SJCRH30 (cell line): Measurements from ENCODE around the gene MELK. TPM values are rescaled to one million over a fixed set of nuclear protein-coding genes. Genes with fewer than 3 reads are reported as not detected.
A peak's percentile ranks its signal among the peaks of the same experiment; 100 is the strongest.

Source experiments
- DNase-seq, 2 experiments: peaks; one replicate each; pipeline ENCODE4 v3.0.0-alpha.2; 2015 to 2020
- H3K27ac ChIP-seq: fragments of 250-450 bp; sonication (Bioruptor Pico); 2 replicates; pipeline ENCODE4 v1.5.1; 2020; ENCODE audit warnings: mild to moderate bottlenecking, moderate library complexity
- H3K27me3 ChIP-seq: fragments of 250-450 bp; sonication (Bioruptor Pico); 2 replicates; pipeline ENCODE4 v1.5.1; 2020; ENCODE audit warnings: mild to moderate bottlenecking, moderate library complexity
- H3K36me3 ChIP-seq: fragments of 250-450 bp; sonication (Bioruptor Pico); 2 replicates; pipeline ENCODE4 v1.5.1; 2020; ENCODE audit warnings: mild to moderate bottlenecking, moderate library complexity
- H3K4me1 ChIP-seq: fragments of 250-450 bp; sonication (Bioruptor Pico); 2 replicates; pipeline ENCODE4 v1.5.1; 2020; ENCODE audit warnings: mild to moderate bottlenecking, moderate library complexity
- H3K4me3 ChIP-seq: fragments of 250-450 bp; sonication (Bioruptor Pico); 2 replicates; pipeline ENCODE4 v1.5.1; 2020; ENCODE audit warnings: mild to moderate bottlenecking, moderate library complexity
- H3K9me3 ChIP-seq: fragments of 250-450 bp; sonication (Bioruptor Pico); replicated peaks from 2 replicates; pipeline ENCODE4 v1.5.1; 2020; ENCODE audit warnings: mild to moderate bottlenecking, moderate library complexity
- total RNA-seq: library from RNA; depleted of rRNA; stranded (reverse); fragments of >200 nt; shearing (Covaris generic); gene quantifications from 2 replicates; pipeline ENCODE4 v1.2.3, GENCODE V29; 2014

The MELK gene
- total RNA-seq, 1 experiment from 2014 or later, result 94.3 TPM

- no peak for DNase-seq
- Histone ChIP-seq H3K27ac (no peak overlapping the region), H3K36me3 (peaks cover 69% of the 10 kb centered on the region), H3K4me3 (no peak overlapping the region), H3K9me3 (no peaks in the 10 kb centered on the region), H3K27me3 (no peaks in the 10 kb centered on the region), H3K4me1 (no peaks in the 10 kb centered on the region)
These were observed 36.6 kb downstream of the MELK start for GRCh38 chr9:36609306-36609705.

- Histone ChIP-seq H3K27ac (no peak overlapping the region), H3K4me3 (no peak overlapping the region), H3K36me3 (peaks cover 22% of the 10 kb centered on the region), H3K27me3 (no peaks in the 10 kb centered on the region), H3K9me3 (no peaks in the 10 kb centered on the region), H3K4me1 (no peaks in the 10 kb centered on the region)
- no peak for DNase-seq
These were observed 49.4 kb downstream of the MELK start for GRCh38 chr9:36622121-36622520.

GRCh38 chr9:36623280-36623679 lies 50.6 kb downstream of the MELK start:
- Histone ChIP-seq H3K36me3 (peaks cover 27% of the 10 kb centered on the region), H3K4me1 (no peaks in the 10 kb centered on the region), H3K9me3 (no peaks in the 10 kb centered on the region), H3K4me3 (no peak overlapping the region), H3K27me3 (no peaks in the 10 kb centered on the region), H3K27ac (no peak overlapping the region)
- DNase-seq, result no peak

- H3K4me3 ChIP-seq, result no peak overlapping the region
- no peaks in the 10 kb centered on the region for H3K9me3 ChIP-seq
- H3K27me3 ChIP-seq, result no peaks in the 10 kb centered on the region
- peaks cover 25% of the 10 kb centered on the region for H3K36me3 ChIP-seq
- H3K4me1 ChIP-seq, result no peaks in the 10 kb centered on the region
- DNase-seq, result no peak
- H3K27ac ChIP-seq, result no peak overlapping the region
These were observed 52.4 kb downstream of the MELK start for GRCh38 chr9:36625006-36625615.

GRCh38 chr9:36632892-36633291 lies 60.2 kb downstream of the MELK start:
- Histone ChIP-seq H3K27me3 (no peaks in the 10 kb centered on the region), H3K9me3 (no peaks in the 10 kb centered on the region), H3K4me3 (no peak overlapping the region), H3K4me1 (no peaks in the 10 kb centered on the region), H3K27ac (no peak overlapping the region), H3K36me3 (peaks cover 50% of the 10 kb centered on the region)
- peak in 1 of 2 experiments; percentile 17 for DNase-seq

GRCh38 chr9:36637491-36638270 lies 65.0 kb downstream of the MELK start:
- Histone ChIP-seq H3K4me1 (no peaks in the 10 kb centered on the region), H3K27me3 (no peaks in the 10 kb centered on the region), H3K36me3 (peaks cover 46% of the 10 kb centered on the region), H3K27ac (no peak overlapping the region), H3K9me3 (no peaks in the 10 kb centered on the region), H3K4me3 (no peak overlapping the region)
- DNase-seq, result no peak

- Histone ChIP-seq H3K36me3 (peaks cover 47% of the 10 kb centered on the region), H3K27ac (no peak overlapping the region), H3K27me3 (no peaks in the 10 kb centered on the region), H3K4me3 (no peak overlapping the region), H3K4me1 (no peaks in the 10 kb centered on the region), H3K9me3 (no peaks in the 10 kb centered on the region)
- DNase-seq, result no peak
These were observed 68.2 kb downstream of the MELK start for GRCh38 chr9:36640771-36641381.

GRCh38 chr9:36642817-36643216 lies 70.1 kb downstream of the MELK start:
- Histone ChIP-seq H3K27ac (no peak overlapping the region), H3K4me3 (no peak overlapping the region), H3K36me3 (peaks cover 45% of the 10 kb centered on the region), H3K4me1 (no peaks in the 10 kb centered on the region), H3K9me3 (no peaks in the 10 kb centered on the region), H3K27me3 (no peaks in the 10 kb centered on the region)
- no peak for DNase-seq

GRCh38 chr9:36656842-36657241 lies 84.1 kb downstream of the MELK start:
- H3K9me3 ChIP-seq, result no peaks in the 10 kb centered on the region
- H3K36me3 ChIP-seq, result peaks cover 63% of the 10 kb centered on the region
- no peaks in the 10 kb centered on the region for H3K4me1 ChIP-seq
- no peak overlapping the region for H3K27ac ChIP-seq
- DNase-seq, result no peak
- no peaks in the 10 kb centered on the region for H3K27me3 ChIP-seq
- no peak overlapping the region for H3K4me3 ChIP-seq

- peaks cover 64% of the 10 kb centered on the region for H3K36me3 ChIP-seq
- no peaks in the 10 kb centered on the region for H3K27me3 ChIP-seq
- no peak overlapping the region for H3K27ac ChIP-seq
- no peaks in the 10 kb centered on the region for H3K4me1 ChIP-seq
- H3K9me3 ChIP-seq, result no peaks in the 10 kb centered on the region
- no peak for DNase-seq
- no peak overlapping the region for H3K4me3 ChIP-seq
These were observed 86.8 kb downstream of the MELK start for GRCh38 chr9:36659500-36659899.

GRCh38 chr9:36664806-36665205 lies 92.1 kb downstream of the MELK start:
- no peak for DNase-seq
- Histone ChIP-seq H3K4me3 (no peak overlapping the region), H3K27me3 (no peaks in the 10 kb centered on the region), H3K4me1 (peaks cover 8% of the 10 kb centered on the region; the same call in 1 of the 2 replicates), H3K27ac (no peak overlapping the region), H3K9me3 (no peaks in the 10 kb centered on the region), H3K36me3 (peaks cover 61% of the 10 kb centered on the region)

- peaks cover 61% of the 10 kb centered on the region for H3K36me3 ChIP-seq
- no peak overlapping the region for H3K4me3 ChIP-seq
These were observed 92.7 kb downstream of the MELK start for GRCh38 chr9:36665387-36665786.

GRCh38 chr9:36665921-36666431 lies 93.3 kb downstream of the MELK start:
- H3K4me1 ChIP-seq, result peaks cover 8% of the 10 kb centered on the region; the same call in 1 of the 2 replicates
- H3K4me3 ChIP-seq, result no peak overlapping the region
- no peaks in the 10 kb centered on the region for H3K9me3 ChIP-seq
- H3K36me3 ChIP-seq, result peaks cover 60% of the 10 kb centered on the region
- DNase-seq, result no peak
- no peak overlapping the region for H3K27ac ChIP-seq
- no peaks in the 10 kb centered on the region for H3K27me3 ChIP-seq

More at GRCh38 chr9:36665387-36665786, 92.7 kb downstream of the MELK start:
- Histone ChIP-seq H3K4me1 (peaks cover 8% of the 10 kb centered on the region; the same call in 1 of the 2 replicates), H3K27ac (no peak overlapping the region), H3K9me3 (no peaks in the 10 kb centered on the region), H3K27me3 (no peaks in the 10 kb centered on the region)
- no peak for DNase-seq

GRCh38 chr9:36671561-36671960 lies 98.9 kb downstream of the MELK start:
- Histone ChIP-seq H3K36me3 (peaks cover 76% of the 10 kb centered on the region), H3K9me3 (no peaks in the 10 kb centered on the region), H3K27ac (no peak overlapping the region), H3K4me3 (no peak overlapping the region), H3K4me1 (peaks cover under 1% of the 10 kb centered on the region; the same call in 1 of the 2 replicates), H3K27me3 (no peaks in the 10 kb centered on the region)
- no peak for DNase-seq

- Histone ChIP-seq H3K36me3 (peaks cover 66% of the 10 kb centered on the region), H3K27ac (no peak overlapping the region), H3K4me1 (no peaks in the 10 kb centered on the region; the same call in 1 of the 2 replicates), H3K9me3 (no peaks in the 10 kb centered on the region; the same call in 1 of the 2 replicates), H3K4me3 (no peak overlapping the region), H3K27me3 (no peaks in the 10 kb centered on the region)
- DNase-seq, result no peak
These were observed 103.4 kb downstream of the MELK start for GRCh38 chr9:36676091-36676490.
